ENCODE results near the gene DYRK3.

- TF ChIP-seq CTCF (IDR thresholded peaks at IDR 0.05; ENCODE audit: low read depth, low read length, poor library complexity, severe bottlenecking) (no peak), EZH2phosphoT487 (IDR thresholded peaks at IDR 0.05; ENCODE audit: borderline replicate concordance, low read length) (no peak)
Observed at GRCh38 chr1:206664740-206665139, 29.4 kb downstream of the DYRK3 start.
